GM18909 (cell line): ENCODE measurements around the gene SBF1.

Experiments
- ATAC-seq: cut with Tn5 transposase; IDR thresholded peaks from one replicate; pipeline ENCODE4 v1.9.1; 2021; ENCODE audit warnings: mild to moderate bottlenecking; ENCODE audit not compliant: unreplicated experiment, poor library complexity

Gene SBF1

DNA sequence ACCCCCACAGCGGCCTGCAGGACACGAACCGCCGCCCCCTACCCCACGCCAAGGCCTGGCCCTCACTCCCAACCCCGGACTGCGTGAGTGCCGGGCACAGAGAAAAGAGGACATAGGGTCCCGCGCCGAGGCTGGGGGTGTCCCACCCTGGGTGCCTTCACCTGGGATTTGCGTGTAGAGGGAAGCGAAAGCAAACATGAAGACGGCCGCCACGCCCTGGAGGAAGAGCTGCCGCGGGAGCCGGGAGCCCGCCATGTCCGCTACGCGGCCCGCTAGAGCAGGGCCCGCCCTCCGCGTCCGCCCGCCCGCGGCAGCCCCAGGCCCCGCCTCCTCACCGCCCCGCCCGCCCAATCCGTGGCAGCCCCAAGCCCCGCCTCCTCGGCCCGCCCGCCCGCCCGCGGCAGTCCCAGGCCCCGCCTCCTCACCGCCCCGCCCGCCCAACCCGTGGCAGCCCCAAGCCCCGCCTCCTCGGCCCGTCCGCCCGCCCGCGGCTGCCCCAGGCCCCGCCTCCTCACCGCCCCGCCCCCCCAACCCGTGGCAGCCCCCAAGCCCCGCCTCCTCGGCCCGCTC is 32.7 kb upstream of the SBF1 start, which contains the start of gene LMF2:
Gene LMF2, minus strand, starts transcription at position 282 of the 570 bp plus-strand sequence. Its CDS starts 27 bp downstream, at position 255.
- peak; percentile 57 for ATAC-seq

- ATAC-seq = no peak
Observed at GRCh38 chr22:50506611-50507420, 32.0 kb upstream of the SBF1 start.

DNA sequence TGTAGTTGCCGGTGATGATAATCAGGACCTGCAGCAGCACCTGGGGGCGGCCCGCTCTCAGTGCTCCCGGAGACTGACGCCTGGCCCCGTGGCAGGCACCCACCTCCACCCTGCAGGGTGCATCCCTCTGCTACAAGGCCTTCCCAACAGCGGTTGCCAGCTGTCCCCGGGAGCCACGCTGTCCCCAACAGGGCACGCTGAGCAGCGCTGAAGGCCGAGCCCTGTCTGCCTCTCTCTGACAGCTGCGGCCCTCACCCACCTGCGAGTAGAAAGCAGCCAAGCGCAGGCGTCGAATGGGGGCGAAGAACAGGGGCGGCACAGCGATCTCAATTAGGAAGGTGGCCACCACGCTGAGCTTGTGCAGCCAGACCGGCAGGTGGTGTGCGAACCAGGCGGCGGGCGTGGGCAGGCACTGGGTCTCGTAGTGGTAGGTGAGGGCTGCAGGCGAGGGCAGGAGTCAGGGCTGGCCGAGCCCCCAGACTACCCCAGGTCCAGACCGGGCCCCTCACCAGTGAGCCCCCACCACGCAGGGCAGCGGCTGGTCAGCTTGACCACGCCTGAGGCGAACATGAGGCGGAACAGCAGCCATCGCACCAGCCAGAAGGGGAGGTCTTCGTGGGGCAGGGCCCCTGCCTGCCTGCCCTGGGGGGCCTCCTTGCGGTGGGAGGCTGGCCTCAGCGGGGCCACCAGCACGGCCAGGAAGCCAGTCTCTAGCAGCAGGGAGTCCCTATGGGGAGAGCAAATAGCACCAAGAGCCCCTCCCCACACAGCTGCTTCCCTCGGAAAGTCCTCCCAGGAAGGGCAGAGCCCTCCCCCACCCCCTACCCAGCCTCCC is 31.2 kb upstream of the SBF1 start:
- no peak for ATAC-seq

DNA sequence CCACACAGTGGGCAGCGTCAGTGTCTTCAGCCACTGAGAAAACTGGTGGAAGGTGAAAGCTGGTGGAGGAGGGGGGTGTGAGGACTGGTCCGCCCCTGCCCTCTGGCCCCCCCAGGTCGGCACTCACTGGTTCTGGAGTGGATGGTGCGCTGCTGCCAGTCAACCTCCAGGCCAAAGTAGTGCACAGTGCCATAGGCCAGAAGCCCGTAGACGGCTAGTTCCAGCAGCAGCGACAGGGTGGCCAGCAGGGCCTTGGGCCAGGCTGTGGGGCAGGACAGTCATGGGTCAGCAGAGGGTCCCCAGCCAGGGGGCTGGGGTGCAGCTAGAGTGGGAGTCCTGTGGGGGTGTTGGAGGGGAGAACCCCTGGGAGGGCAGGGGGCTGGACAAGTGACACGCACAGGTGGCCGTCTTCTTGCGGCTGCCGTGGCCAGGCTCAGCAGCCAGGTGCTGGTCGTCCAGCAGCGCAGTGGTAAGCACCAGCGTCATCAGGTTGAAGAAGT is 30.5 kb upstream of the SBF1 start:
- no peak for ATAC-seq

- ATAC-seq = no peak
Observed at GRCh38 chr22:50504369-50505211, 29.8 kb upstream of the SBF1 start.

DNA sequence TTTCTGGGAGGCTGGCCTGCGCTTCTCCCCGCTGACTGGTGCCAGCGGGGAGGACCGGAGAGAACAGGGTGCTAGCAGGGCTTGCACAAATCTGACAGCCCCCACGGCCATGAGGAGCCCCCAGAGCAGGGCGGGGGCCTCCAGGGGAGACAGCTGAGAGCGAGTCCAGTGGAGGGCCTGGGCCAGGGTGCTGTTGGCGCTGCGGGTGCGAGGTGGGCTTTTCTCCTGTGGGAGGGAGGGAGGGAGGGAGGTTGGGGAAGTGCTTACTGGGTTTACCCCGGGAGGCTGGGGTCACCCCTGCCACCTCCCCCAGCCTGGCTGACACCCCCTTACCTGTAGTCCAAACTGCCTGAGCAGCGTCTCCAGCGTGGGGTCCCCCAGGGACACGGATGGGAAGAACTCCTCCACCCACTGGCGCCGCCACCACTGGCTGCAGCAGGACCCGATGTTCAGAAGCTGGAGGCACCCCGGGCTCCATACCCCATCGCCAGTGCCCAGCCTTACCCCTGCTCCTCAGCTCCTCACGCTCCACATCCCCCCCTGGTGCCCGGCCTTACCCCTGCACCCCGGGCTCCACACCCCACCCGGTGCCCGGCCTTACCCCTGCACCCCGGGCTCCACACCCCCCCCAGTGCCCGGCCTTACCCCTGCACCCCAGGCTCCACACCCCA is 28.8 kb upstream of the SBF1 start:
- no peak for ATAC-seq

DNA sequence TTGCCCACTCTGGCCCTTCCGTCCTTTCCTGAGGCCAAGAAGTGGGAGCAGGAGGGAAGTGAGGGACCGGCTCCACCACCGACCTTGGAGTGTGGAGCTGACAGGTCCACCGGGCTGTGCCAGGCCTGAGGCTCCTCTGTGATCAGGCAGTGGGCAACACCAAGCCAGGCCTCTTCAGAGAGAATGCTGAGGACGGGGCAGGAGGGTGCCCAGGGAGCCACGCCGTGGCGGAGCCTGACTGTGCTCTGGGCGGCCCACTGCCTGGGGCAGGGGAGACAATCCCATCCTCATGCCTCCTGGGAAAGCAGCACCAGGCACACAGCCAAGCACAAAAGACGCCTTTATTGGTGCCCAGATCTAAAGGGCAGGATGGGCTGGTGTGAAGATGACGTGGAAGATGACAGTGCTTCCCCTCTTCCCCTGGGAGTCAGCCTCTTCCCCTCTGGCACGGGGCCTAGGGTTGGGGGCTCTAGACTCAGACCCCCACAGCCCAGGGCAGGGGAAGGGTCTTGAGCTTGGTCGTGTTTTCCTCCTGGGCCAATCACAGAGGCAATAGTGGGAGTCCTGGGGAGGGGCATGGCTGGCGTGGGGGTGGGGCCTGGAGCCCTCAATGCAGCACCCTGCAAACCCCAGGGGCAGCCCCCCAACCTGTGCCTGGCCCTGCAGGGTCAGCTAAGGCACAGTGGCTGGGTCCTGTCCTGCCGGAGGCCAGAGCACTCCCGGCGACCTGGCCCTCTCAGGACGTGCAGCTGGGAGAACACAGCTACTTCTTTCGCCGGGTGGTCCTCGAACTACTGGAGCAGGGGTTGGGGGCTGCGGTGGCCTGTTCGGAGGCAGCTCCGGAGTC is 28.0 kb upstream of the SBF1 start:
- ATAC-seq = no peak

DNA sequence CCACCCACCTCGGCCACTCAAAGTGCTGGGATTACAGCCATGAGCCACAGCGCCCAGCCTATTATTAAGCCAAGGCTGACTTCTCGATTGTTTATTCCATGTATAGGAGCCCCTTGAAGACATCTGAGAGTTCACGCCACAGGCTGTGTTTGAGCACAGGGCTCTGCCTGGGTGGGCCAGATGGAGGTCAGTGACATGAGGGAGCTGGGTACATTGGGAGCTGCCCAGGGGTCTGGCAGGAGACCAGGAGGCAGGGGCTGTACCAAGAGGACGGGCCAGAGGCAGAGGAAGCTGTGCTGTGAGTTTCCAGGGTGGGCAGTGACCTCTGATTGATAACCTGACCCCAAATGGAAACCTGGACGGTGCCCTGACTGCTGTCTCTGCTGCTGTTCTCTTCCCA is 27.3 kb upstream of the SBF1 start:
- no peak for ATAC-seq

- no peak for ATAC-seq
Observed at GRCh38 chr22:50500452-50500851, 25.6 kb upstream of the SBF1 start.

DNA sequence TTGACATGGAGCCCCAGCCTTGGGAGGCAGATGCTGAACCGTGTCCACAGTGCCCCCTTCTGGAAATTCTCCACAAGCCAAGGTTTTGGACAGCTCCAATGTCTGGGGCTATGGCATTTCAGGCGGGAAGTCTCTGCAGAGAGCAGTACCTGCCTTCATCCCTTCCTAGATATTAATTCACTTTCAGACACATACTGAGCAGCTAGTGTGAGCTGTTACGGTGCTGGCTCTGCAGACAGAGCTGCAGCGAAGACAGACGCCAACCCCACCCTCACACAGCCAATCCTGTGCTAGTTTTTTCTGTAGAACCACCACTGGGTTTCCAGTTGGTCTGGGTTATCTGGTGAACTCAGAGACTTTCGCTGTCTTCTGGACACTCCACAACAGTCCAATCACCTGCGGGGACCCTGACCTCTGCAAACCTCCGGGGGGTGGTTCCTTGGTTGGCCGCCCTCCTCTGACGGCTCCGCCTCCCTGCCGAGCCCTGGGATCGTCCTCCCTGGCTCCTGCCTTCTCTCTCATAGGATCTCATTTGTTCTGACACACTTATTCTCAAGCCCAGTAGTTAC is 23.6 kb upstream of the SBF1 start:
- no peak for ATAC-seq

- no peak for ATAC-seq
Observed at GRCh38 chr22:50497093-50497492, 22.3 kb upstream of the SBF1 start.

- ATAC-seq = no peak
Observed at GRCh38 chr22:50490531-50491308, 15.9 kb upstream of the SBF1 start.

DNA sequence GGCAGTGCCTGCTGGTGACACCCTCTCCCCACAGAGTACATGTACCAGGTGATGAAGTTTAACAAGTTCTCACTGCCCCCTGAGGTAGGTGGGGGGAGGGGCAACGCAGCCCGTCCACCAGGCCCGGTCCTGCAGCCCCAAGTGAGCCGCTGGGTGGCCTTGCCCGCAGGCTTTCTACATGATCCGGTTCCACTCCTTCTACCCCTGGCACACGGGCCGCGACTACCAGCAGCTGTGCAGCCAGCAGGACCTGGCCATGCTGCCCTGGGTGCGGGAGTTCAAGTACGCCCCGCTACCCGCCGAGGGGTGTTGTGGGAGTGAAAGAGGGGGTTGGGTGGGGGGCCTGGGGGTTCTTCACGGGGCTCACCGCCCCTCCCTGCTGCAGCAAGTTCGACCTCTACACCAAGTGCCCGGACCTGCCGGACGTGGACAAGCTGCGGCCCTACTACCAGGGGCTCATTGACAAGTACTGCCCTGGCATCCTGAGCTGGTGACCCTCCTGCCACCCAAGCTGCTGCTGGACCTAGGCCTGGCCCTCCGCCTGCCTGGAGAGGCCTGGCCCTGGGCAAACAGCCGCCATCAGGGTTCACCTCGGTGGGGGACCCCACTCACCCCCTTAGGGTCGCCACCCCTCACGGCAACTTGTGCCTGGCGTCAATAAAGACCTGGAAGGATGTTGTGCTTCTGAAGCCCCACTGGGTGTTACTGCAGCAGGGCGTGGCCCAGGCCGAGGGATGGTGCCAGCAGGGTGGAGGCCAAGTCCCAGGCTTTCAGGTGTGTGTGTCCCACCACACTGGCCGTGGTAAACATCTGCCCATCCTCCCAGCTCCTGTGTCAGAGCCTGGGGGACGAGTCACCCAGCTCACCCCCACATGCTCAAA is 14.8 kb upstream of the SBF1 start:
- ATAC-seq = no peak

DNA sequence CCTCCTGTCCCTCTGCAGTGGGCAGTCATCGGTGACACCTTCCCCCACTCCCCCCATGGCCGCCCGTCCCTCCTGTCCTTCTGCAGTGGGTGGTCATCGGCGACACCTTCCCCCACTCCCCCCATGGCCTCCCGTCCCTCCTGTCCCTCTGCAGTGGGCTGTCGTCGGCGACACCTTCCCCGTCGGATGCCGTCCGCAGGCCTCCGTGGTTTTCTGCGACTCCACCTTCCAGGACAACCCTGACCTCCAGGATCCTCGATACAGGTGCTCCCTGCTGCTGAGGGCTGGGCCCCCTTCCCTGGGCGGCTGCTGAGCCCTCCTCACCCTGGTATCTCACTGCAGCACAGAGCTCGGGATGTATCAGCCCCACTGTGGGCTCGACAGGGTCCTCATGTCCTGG is 14.1 kb upstream of the SBF1 start:
- ATAC-seq = no peak

- ATAC-seq = no peak
Observed at GRCh38 chr22:50488006-50488677, 13.3 kb upstream of the SBF1 start.
